Thyroid gland (tissue), 4 donors: ENCODE results near the gene FALEC. TPM values are rescaled to one million over a fixed set of nuclear protein-coding genes. Genes with fewer than 3 reads are reported as not detected.

Source experiments
- DNase-seq, 2 donors: peaks; one replicate each; pipeline ENCODE4 v3.0.0-alpha.2; 2019
- H3K27ac ChIP-seq, 3 donors: fragments of 200-600 bp; sonication (generic); 1 replicate in 2 of 3; 2 replicates in 1 of 3; pipeline ENCODE4 v1.5.1; 2016 to 2019; ENCODE audit warnings: mild to moderate bottlenecking in 1 of 3, moderate library complexity in 1 of 3
- H3K27me3 ChIP-seq: fragments of 200-600 bp; sonication (generic); one replicate; pipeline ENCODE4 v1.5.1; 2019
- H3K36me3 ChIP-seq, 2 donors: fragments of 200-600 bp; sonication (generic); one replicate each; pipeline ENCODE4 v1.5.1; 2016 to 2019
- H3K4me1 ChIP-seq, 2 donors: fragments of 200-600 bp; sonication (generic); one replicate each; pipeline ENCODE4 v1.5.1; 2017 to 2019
- H3K4me3 ChIP-seq, 3 donors: fragments of 200-600 bp; sonication (generic); replicated peaks in 1 of 3; 1 replicate in 2 of 3; 2 replicates in 1 of 3; pipeline ENCODE4 v1.5.1; 2016; ENCODE audit warnings: mild to moderate bottlenecking in 1 of 3
- H3K9me3 ChIP-seq: fragments of 200-600 bp; sonication (generic); one replicate; pipeline ENCODE4 v1.5.1; 2017
- CTCF ChIP-seq, 6 experiments: fragments of 200-600 bp in 3 of 6; fragments of 450-650 bp in 3 of 6; sonication (generic) in 3 of 6; IDR thresholded peaks; one replicate each; pipeline ENCODE4 v1.5.1; 2016 to 2019; ENCODE audit warnings: antibody characterized with exemption in 6 of 6, mild to moderate bottlenecking in 2 of 6, inconsistent platforms in 1 of 6, moderate library complexity in 1 of 6
- POLR2A ChIP-seq, 2 donors: fragments of 450-650 bp; IDR thresholded peaks; one replicate each; pipeline ENCODE4 v1.6.1; 2017; ENCODE audit warnings: antibody characterized with exemption in 2 of 2, mild to moderate bottlenecking in 2 of 2, moderate library complexity in 1 of 2
- WGBS, 2 donors: methylation state at CpG; one replicate each; pipeline ENCODE4 v1.1.5; 2017; 5-methylcytosine and 5-hydroxymethylcytosine counted together
- intact Hi-C: fragments of 100-400 bp; cut with DNase I; formaldehyde crosslinking; loops from one replicate; pipeline ENCODE4 v1.15.1; 2023
- total RNA-seq, 4 donors: library from RNA; depleted of rRNA; stranded (reverse); fragments of >200 nt; gene quantifications; one replicate each; pipeline ENCODE4 v1.2.3, GENCODE V29; 2016

Gene FALEC
- total RNA-seq, 4 donors from 2014 or later, result not detected

- DNase-seq, result no peak
- Histone ChIP-seq H3K27ac (no peak overlapping the region), H3K27me3 (no peaks in the 10 kb centered on the region), H3K4me3 (no peak overlapping the region), H3K36me3 (peaks cover 24 to 35% of the 10 kb centered on the region in 2 donors), H3K9me3 (no peaks in the 10 kb centered on the region), H3K4me1 (peaks cover 1% of the 10 kb centered on the region in 2 donors)
- WGBS, 2 donors, result 97 to 99% methylated on average over 8 of the region's 8 CpGs
- TF ChIP-seq POLR2A (IDR thresholded peaks at IDR 0.05) (no peak), CTCF (IDR thresholded peaks at IDR 0.05) (no peak)
- intact Hi-C loops, result no loop called here
Measured at GRCh38 chr1:150493175-150493574, 22.4 kb upstream of the FALEC start.

GRCh38 chr1:150498342-150498741 is 17.2 kb upstream of the FALEC start:
- H3K4me3 ChIP-seq, result no peak overlapping the region
- H3K36me3 ChIP-seq, result peaks cover 18 to 24% of the 10 kb centered on the region in 2 donors
- 95 to 98% methylated on average over 10 of the region's 10 CpGs for WGBS, 2 donors
- no peak for TF ChIP-seq CTCF (IDR thresholded peaks at IDR 0.05)
- H3K4me1 ChIP-seq, result no peaks in the 10 kb centered on the region
- H3K9me3 ChIP-seq, result no peaks in the 10 kb centered on the region
- H3K27me3 ChIP-seq, result no peaks in the 10 kb centered on the region
- no peak for DNase-seq
- intact Hi-C loops, result no loop called here
- no peak overlapping the region for H3K27ac ChIP-seq

DNA sequence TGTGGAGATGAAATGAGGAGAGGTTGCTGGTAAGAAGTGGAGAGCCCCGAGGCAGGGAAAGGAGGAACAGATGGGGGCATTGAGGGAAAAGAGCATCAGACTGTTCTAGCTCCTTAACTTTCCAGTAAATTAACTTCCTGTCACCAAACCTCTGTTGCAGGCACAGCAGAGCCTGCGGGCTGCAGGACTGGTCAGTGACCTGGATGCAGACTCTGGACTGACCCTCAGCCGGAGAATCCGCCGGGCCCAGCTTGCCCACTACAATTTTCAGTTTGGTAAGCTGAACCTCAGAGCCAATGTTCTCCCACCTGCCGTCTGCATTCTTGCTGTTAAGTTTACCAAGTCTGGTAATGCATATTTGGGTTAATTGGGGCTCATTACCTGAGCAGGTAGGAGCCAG is 10.1 kb upstream of the FALEC start:
- Histone ChIP-seq H3K9me3 (no peaks in the 10 kb centered on the region), H3K4me1 (no peaks in the 10 kb centered on the region), H3K27me3 (no peaks in the 10 kb centered on the region), H3K27ac (no peak overlapping the region), H3K4me3 (no peak overlapping the region), H3K36me3 (peaks cover 16 to 17% of the 10 kb centered on the region in 2 donors)
- WGBS, 2 donors, result 87 to 88% methylated on average over 6 of the region's 6 CpGs
- TF ChIP-seq POLR2A (IDR thresholded peaks at IDR 0.05), result no peak
- no peak for TF ChIP-seq CTCF (IDR thresholded peaks at IDR 0.05)
- no peak for DNase-seq
- intact Hi-C loops, result no loop called here

DNA sequence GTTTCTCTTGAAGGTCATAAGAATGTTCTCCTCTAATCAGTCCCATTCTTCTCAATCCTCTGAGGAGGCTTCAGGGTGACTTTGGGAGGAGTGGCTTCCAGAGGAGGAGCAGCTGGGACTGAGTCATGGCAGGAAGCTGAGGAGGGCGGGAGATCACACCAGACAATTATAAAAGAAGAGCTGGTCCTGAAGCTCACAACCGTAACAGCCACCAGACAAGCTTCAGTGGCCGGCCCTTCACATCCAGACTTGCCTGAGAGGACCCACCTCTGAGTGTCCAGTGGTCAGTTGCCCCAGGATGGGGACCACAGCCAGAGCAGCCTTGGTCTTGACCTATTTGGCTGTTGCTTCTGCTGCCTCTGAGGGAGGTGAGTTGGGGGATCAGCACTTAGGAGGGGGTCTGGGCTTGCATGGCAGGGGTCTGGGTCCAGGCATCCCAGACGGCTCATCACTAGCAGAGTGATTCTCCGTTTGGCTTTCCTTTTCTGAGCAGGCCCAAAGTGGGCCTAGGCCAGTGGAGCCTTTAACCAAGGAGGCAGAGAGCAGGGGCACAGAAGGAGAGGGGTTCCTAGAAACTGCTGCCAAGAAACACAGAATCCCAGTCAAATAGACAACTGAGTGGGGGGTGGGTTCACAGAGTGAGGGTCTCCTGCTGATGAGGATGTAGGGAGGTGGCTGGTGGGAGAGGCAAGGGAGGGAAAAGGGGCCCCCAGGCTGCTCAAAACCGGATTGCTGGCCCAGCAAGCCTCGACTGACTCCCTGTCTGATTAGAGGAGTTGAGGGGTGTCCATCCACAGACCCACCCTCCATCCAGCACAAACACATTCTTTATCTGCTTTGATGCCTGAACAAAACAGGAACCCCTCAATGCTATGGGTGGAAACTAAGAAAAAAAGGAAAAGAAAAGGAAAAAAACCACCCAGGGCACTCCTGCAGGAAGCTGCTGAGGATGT is 7.4 kb upstream of the FALEC start, which contains the start of gene ECM1:
Gene ECM1 (plus strand): TSS at position 198 of the 953 bp plus-strand sequence. CDS start 101 bp downstream, at position 299.
- H3K36me3 ChIP-seq, result peaks cover 14 to 16% of the 10 kb centered on the region in 2 donors

More for the DNA sequence above, 7.4 kb upstream of the FALEC start, which contains the start of gene ECM1:
- Histone ChIP-seq H3K4me3 (no peak within 1 kb of the TSS), H3K27ac (peak within 1 kb of the TSS; percentile 39 to 61 (median 40)), H3K9me3 (no peaks in the 10 kb centered on the region), H3K27me3 (no peaks in the 10 kb centered on the region), H3K4me1 (no peaks in the 10 kb centered on the region)
- DNase-seq, result no peak
- WGBS, 2 donors, result 67 to 71% methylated on average over 6 to 7 of the region's 7 CpGs
- intact Hi-C loops, result no loop called here
- no peak for TF ChIP-seq CTCF (IDR thresholded peaks at IDR 0.05)
- peak in 1 of 2 donors; percentile 14 for TF ChIP-seq POLR2A (IDR thresholded peaks at IDR 0.05)
